ENCODE data around the gene SLC35D1. TPM values are rescaled to one million over a fixed set of nuclear protein-coding genes. Genes with fewer than 3 reads are reported as not detected.
"Not testable (repeated sequence)": the region's sequence is repeated elsewhere in the genome, so short reads cannot be mapped to it uniquely, and the experiment has no call there.

SLC35D1 gene
- total RNA-seq, 6 experiments from 2014 or later = 19.8 to 26.0 (median 22.3) TPM

DNA sequence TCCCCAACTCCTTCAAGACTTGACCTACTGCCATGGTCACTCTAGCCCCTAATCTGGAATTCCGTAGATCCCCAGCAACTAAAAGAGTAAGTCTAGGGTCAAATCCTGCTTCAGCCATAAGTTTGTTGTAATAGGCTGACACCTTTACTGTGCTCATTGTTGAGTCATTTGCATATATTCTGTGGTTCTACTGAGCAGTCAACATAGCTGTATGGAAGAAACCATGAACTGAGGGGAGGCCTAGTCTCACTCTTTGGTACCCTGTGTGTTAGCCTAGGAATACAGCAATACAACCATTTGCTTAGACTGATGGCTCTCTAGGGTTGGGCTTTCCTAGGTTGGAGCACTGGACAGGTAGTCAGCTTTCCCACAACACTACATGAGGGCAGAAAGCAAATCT is 23.6 kb upstream of the SLC35D1 start:
- TF ChIP-seq, protein P1, sequence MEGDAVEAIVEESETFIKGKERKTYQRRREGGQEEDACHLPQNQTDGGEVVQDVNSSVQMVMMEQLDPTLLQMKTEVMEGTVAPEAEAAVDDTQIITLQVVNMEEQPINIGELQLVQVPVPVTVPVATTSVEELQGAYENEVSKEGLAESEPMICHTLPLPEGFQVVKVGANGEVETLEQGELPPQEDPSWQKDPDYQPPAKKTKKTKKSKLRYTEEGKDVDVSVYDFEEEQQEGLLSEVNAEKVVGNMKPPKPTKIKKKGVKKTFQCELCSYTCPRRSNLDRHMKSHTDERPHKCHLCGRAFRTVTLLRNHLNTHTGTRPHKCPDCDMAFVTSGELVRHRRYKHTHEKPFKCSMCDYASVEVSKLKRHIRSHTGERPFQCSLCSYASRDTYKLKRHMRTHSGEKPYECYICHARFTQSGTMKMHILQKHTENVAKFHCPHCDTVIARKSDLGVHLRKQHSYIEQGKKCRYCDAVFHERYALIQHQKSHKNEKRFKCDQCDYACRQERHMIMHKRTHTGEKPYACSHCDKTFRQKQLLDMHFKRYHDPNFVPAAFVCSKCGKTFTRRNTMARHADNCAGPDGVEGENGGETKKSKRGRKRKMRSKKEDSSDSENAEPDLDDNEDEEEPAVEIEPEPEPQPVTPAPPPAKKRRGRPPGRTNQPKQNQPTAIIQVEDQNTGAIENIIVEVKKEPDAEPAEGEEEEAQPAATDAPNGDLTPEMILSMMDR (IDR thresholded peaks at IDR 0.05) = no peak
- Mint-ChIP-seq H3K27ac (no peak overlapping the region), H3K27me3 (ENCODE audit: insufficient read depth) (peaks cover 3% of the 10 kb centered on the region; the same call in 1 of the 2 replicates), H3K4me3 (no peak overlapping the region), H3K9me3 (no peaks in the 10 kb centered on the region; the same call in 1 of the 2 replicates), H3K36me3 (ENCODE audit: low read depth) (0 out of 2 replicates have a peak, but pooled peaks cover 3% of the 10 kb centered on the region), H3K4me1 (ENCODE audit: low read depth) (no peaks in the 10 kb centered on the region)
- no peak for DNase-seq

DNA sequence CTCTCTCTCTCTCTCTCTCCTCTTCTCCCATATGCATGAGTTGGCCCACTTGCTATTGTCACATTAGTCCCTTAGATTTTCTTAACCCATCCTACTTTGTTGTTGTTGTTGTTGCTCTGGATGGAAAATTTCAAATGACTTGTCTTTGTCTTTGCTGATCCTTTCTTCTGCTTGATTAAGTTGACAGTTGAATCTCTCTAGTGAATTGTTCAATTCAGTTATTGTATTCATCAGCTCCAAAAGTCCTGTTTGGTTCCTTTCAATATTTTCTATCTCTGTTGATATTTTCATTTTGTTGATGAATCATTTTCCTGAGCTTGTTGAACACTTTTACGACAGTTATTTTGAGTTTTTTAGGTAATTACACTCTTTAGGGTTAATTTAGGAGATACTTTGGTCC is 18.8 kb upstream of the SLC35D1 start:
- no peak for DNase-seq
- TF ChIP-seq, protein P1 (IDR thresholded peaks at IDR 0.05) = no peak
- Mint-ChIP-seq H3K27ac (no peak overlapping the region), H3K27me3 (ENCODE audit: insufficient read depth) (peaks cover 6% of the 10 kb centered on the region), H3K9me3 (peaks cover 11% of the 10 kb centered on the region), H3K4me1 (ENCODE audit: low read depth) (no peaks in the 10 kb centered on the region), H3K4me3 (no peak overlapping the region), H3K36me3 (ENCODE audit: low read depth) (peaks cover 9% of the 10 kb centered on the region)

DNA sequence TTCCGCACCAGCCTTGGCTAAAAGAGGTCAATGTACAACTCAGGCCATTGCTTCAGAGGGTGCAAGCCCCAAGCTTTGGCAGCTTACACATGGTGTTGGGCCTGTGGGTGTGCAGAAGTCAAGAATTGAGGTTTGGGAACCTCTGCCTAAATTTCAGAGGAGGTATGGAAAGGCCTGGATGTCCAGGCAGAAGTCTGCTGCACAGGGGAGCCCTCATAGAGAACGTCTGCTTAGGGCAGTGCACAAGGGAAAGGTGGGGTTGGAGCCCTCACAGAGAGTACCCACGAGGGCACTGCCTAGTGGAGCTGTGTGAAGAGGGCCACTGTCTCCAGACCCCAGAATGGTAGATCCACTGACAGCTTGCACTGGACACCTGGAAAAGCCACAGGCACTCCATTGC is 13.7 kb upstream of the SLC35D1 start:
- H3K27me3 Mint-ChIP-seq (ENCODE audit: insufficient read depth); H3K27ac Mint-ChIP-seq: not testable (repeated sequence)

DNA sequence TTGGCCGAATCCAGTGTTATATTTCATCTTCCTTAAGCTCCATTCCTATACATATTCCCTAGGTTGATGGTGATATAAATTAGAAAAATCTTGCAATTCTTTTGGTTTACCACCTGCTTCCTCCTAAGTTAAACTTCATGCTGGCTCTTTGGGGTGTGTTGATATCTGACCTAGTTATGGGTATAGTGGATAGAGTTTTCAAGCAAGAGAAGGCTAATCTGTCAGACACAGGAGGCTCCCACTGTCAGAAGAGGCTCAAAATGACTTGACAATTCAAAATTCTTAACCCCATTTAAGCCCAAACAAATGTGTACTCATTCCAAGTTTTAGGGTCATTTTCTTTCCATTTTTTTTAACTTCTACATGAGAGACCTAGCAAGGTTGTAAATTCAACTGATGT is 8.5 kb upstream of the SLC35D1 start:
- no peak for DNase-seq

More for the DNA sequence above, 13.7 kb upstream of the SLC35D1 start:
- not testable (repeated sequence) for H3K4me1 Mint-ChIP-seq (ENCODE audit: low read depth); H3K4me3 Mint-ChIP-seq; DNase-seq
- Mint-ChIP-seq H3K9me3 (peaks cover 23% of the 10 kb centered on the region), H3K36me3 (ENCODE audit: low read depth) (peaks cover 17% of the 10 kb centered on the region)

DNA sequence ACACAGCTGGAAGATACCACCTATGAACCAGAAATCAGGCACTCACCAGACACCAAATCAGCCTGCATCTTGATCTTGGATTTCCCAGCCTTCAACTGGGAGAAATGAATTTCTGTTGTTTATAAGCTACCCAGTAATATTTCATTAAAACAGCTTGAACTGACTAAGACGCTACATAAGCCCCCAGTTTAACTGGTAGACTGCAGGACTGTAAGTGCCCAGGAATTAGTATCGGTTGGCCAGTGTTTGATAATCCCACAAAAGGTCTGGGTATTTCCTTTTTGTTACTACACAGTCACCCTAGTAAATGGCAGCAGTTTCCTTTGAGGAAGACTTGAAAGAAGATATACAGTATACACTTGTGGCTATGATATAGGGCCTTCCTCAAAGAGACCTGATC is 7.3 kb upstream of the SLC35D1 start:
- TF ChIP-seq, protein P1 (IDR thresholded peaks at IDR 0.05) = no peak
- no peak overlapping the region for H3K4me3 Mint-ChIP-seq
- no peak for DNase-seq
- peak overlapping the region; percentile 80 for H3K27ac Mint-ChIP-seq
- no peaks in the 10 kb centered on the region for H3K36me3 Mint-ChIP-seq (ENCODE audit: low read depth)
- H3K27me3 Mint-ChIP-seq (ENCODE audit: insufficient read depth) = no peaks in the 10 kb centered on the region; the same call in 1 of the 2 replicates
- H3K4me1 Mint-ChIP-seq (ENCODE audit: low read depth) = peaks cover 46% of the 10 kb centered on the region
- H3K9me3 Mint-ChIP-seq = no peaks in the 10 kb centered on the region

More for the DNA sequence above, 8.5 kb upstream of the SLC35D1 start:
- Mint-ChIP-seq H3K4me1 (ENCODE audit: low read depth) (peaks cover 46% of the 10 kb centered on the region), H3K27ac (no peak overlapping the region), H3K4me3 (no peak overlapping the region), H3K9me3 (peaks cover 8% of the 10 kb centered on the region), H3K36me3 (ENCODE audit: low read depth) (peaks cover 7% of the 10 kb centered on the region), H3K27me3 (ENCODE audit: insufficient read depth) (peaks cover 4% of the 10 kb centered on the region; the same call in 1 of the 2 replicates)
- TF ChIP-seq, protein P1 (IDR thresholded peaks at IDR 0.05) = no peak

DNA sequence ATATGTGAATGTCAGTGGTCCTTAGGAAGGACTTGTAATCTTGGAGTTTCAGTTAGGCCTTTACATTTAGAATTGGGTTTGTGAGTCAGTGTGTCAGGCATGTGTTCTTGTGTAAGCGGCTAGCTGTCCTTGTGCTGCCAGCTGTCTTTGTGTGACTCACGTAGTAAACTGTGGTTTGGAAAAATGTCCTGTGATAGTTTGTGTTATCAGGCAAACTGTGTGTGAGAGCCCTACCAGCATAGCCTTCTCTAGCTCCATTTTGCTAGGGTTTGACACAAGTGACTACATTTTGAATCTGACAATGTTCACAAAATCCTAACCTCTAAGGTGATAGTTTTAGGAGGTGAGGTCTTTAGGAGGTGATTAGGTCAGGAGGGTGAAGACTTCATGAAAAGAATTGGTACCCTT is 6.9 kb upstream of the SLC35D1 start:
- DNase-seq = peak; percentile 97
- Mint-ChIP-seq H3K27ac (peak overlapping the region; percentile 80), H3K27me3 (ENCODE audit: insufficient read depth) (peaks cover 2% of the 10 kb centered on the region), H3K9me3 (no peaks in the 10 kb centered on the region), H3K36me3 (ENCODE audit: low read depth) (no peaks in the 10 kb centered on the region), H3K4me3 (peak overlapping the region; percentile 52), H3K4me1 (ENCODE audit: low read depth) (peaks cover 50% of the 10 kb centered on the region)
- TF ChIP-seq, protein P1 (IDR thresholded peaks at IDR 0.05) = no peak
